ENCODE measurements around the gene MTARC2. TPM values are rescaled to one million over a fixed set of nuclear protein-coding genes. Genes with fewer than 3 reads are reported as not detected.

MTARC2 gene
- total and polyA plus RNA-seq, 2 experiments from 2014 or later: 1.9 to 4.8 TPM

- peak overlapping the region; percentile 90 for H2AFZ ChIP-seq
- WGBS, 2 experiments (ENCODE audit: low coverage in 1 of 2, low lambda C conversion rate in 2 of 2, missing lambda C conversion rate in 2 of 2): 25% methylated on average over 18 of the region's 18 CpGs
- no peaks in the 10 kb centered on the region for H3K4me1 ChIP-seq (ENCODE audit: insufficient read depth)
- no peaks in the 10 kb centered on the region for H3K9me2 ChIP-seq (ENCODE audit: insufficient read depth)
- H3F3A ChIP-seq (ENCODE audit: insufficient read depth): 0 out of 2 replicates have a peak, but pooled peaks cover 6% of the 10 kb centered on the region
- peak overlapping the region; percentile 80 for H3K4me3 ChIP-seq
- in situ Hi-C loops (cut with MboI): no loop called here
- H3K27ac ChIP-seq: no peak overlapping the region; the same call in 1 of the 2 replicates
- H3K4me2 ChIP-seq (ENCODE audit: unreplicated experiment): peak overlapping the region; percentile 93
- H3K36me3 ChIP-seq (ENCODE audit: low read depth): no peaks in the 10 kb centered on the region
- no peaks in the 10 kb centered on the region for H3K27me3 ChIP-seq (replicated peaks; ENCODE audit: insufficient read depth)
- H4K20me1 ChIP-seq (ENCODE audit: insufficient read depth): no peaks in the 10 kb centered on the region
- H3K79me2 ChIP-seq (ENCODE audit: insufficient read depth): no peaks in the 10 kb centered on the region; the same call in 1 of the 2 replicates
- no peaks in the 10 kb centered on the region for H3K9me3 ChIP-seq (ENCODE audit: low read depth)
- DNase-seq: no peak
- H3K9ac ChIP-seq: peak overlapping the region; percentile 76
- TF ChIP-seq EZH2phosphoT487 (IDR thresholded peaks at IDR 0.05; ENCODE audit: insufficient read depth, low read depth) (no peak), EZH2 (IDR thresholded peaks at IDR 0.05; ENCODE audit: insufficient read depth, poor library complexity, severe bottlenecking) (no peak)
Observed at GRCh38 chr1:220747437-220748088, 559 bp upstream of the MTARC2 start.

GRCh38 chr1:220748936-220749335 lies 814 bp downstream of the MTARC2 start:
- Histone ChIP-seq H3K4me3 (peak overlapping the region; percentile 80), H3F3A (ENCODE audit: insufficient read depth) (0 out of 2 replicates have a peak, but pooled peaks cover 6% of the 10 kb centered on the region), H3K9me2 (ENCODE audit: insufficient read depth) (no peaks in the 10 kb centered on the region), H3K36me3 (ENCODE audit: low read depth) (no peaks in the 10 kb centered on the region), H2AFZ (peak overlapping the region; percentile 90), H4K20me1 (ENCODE audit: insufficient read depth) (no peaks in the 10 kb centered on the region), H3K4me2 (ENCODE audit: unreplicated experiment) (peak overlapping the region; percentile 93), H3K4me1 (ENCODE audit: insufficient read depth) (no peaks in the 10 kb centered on the region), H3K9me3 (ENCODE audit: low read depth) (no peaks in the 10 kb centered on the region), H3K9ac (peak overlapping the region; percentile 76), H3K79me2 (ENCODE audit: insufficient read depth) (no peaks in the 10 kb centered on the region; the same call in 1 of the 2 replicates), H3K27me3 (replicated peaks; ENCODE audit: insufficient read depth) (no peaks in the 10 kb centered on the region), H3K27ac (no peak overlapping the region)
- TF ChIP-seq EZH2 (IDR thresholded peaks at IDR 0.05; ENCODE audit: insufficient read depth, poor library complexity, severe bottlenecking) (no peak), EZH2phosphoT487 (IDR thresholded peaks at IDR 0.05; ENCODE audit: insufficient read depth, low read depth) (no peak)
- WGBS, 2 experiments (ENCODE audit: low coverage in 1 of 2, low lambda C conversion rate in 2 of 2, missing lambda C conversion rate in 2 of 2): 7 to 10% methylated on average over 3 of the region's 3 CpGs
- DNase-seq: peak; percentile 10
- in situ Hi-C loops (cut with MboI): no loop called here

DNA sequence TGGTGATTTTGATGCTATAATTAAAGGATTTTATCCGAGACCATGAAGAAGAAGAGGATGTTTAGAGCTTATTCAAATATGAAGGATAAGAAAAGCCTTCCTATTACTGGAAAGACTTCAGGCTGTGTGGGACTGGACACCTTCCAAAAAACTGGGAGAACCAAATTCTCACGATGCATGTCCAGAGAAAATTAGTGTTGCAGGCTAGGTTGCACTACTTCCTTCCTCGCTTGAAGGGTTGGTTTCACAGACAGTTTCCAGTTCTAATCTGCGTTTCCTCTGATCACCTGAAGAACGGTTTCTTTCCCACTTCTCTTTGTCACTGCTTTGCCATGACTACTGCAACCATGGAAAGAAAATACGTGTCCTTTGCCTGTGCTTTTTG lies 2.0 kb downstream of the MTARC2 start:
- H3K79me2 ChIP-seq (ENCODE audit: insufficient read depth): no peaks in the 10 kb centered on the region; the same call in 1 of the 2 replicates
- H3K4me2 ChIP-seq (ENCODE audit: unreplicated experiment): no peak overlapping the region
- H3K27ac ChIP-seq: no peak overlapping the region
- H2AFZ ChIP-seq: no peak overlapping the region
- no peak overlapping the region for H3K9ac ChIP-seq
- H3K36me3 ChIP-seq (ENCODE audit: low read depth): no peaks in the 10 kb centered on the region
- DNase-seq: no peak
- TF ChIP-seq EZH2phosphoT487 (IDR thresholded peaks at IDR 0.05; ENCODE audit: insufficient read depth, low read depth) (no peak), EZH2 (IDR thresholded peaks at IDR 0.05; ENCODE audit: insufficient read depth, poor library complexity, severe bottlenecking) (no peak)
- H3K9me2 ChIP-seq (ENCODE audit: insufficient read depth): no peaks in the 10 kb centered on the region
- no peaks in the 10 kb centered on the region for H3K4me1 ChIP-seq (ENCODE audit: insufficient read depth)
- H3K27me3 ChIP-seq (replicated peaks; ENCODE audit: insufficient read depth): no peaks in the 10 kb centered on the region
- H3F3A ChIP-seq (ENCODE audit: insufficient read depth): 0 out of 2 replicates have a peak, but pooled peaks cover 6% of the 10 kb centered on the region
- no peaks in the 10 kb centered on the region for H4K20me1 ChIP-seq (ENCODE audit: insufficient read depth)
- H3K4me3 ChIP-seq: no peak overlapping the region
- H3K9me3 ChIP-seq (ENCODE audit: low read depth): no peaks in the 10 kb centered on the region
- 82 to 84% methylated on average over 6 of the region's 6 CpGs for WGBS, 2 experiments (ENCODE audit: low coverage in 1 of 2, low lambda C conversion rate in 2 of 2, missing lambda C conversion rate in 2 of 2)
- in situ Hi-C loops (cut with MboI): no loop called here

- in situ Hi-C loops (cut with MboI): no loop called here
- Histone ChIP-seq H2AFZ (no peak overlapping the region), H4K20me1 (ENCODE audit: insufficient read depth) (no peaks in the 10 kb centered on the region), H3K9me3 (ENCODE audit: low read depth) (no peaks in the 10 kb centered on the region), H3K4me2 (ENCODE audit: unreplicated experiment) (no peak overlapping the region), H3K27me3 (replicated peaks; ENCODE audit: insufficient read depth) (no peaks in the 10 kb centered on the region), H3K9me2 (ENCODE audit: insufficient read depth) (no peaks in the 10 kb centered on the region), H3K9ac (no peak overlapping the region), H3K36me3 (ENCODE audit: low read depth) (no peaks in the 10 kb centered on the region), H3F3A (ENCODE audit: insufficient read depth) (0 out of 2 replicates have a peak, but pooled peaks cover 6% of the 10 kb centered on the region), H3K27ac (no peak overlapping the region), H3K4me3 (no peak overlapping the region), H3K4me1 (ENCODE audit: insufficient read depth) (no peaks in the 10 kb centered on the region), H3K79me2 (ENCODE audit: insufficient read depth) (no peaks in the 10 kb centered on the region; the same call in 1 of the 2 replicates)
- no peak for TF ChIP-seq EZH2 (IDR thresholded peaks at IDR 0.05; ENCODE audit: insufficient read depth, poor library complexity, severe bottlenecking)
- TF ChIP-seq EZH2phosphoT487 (IDR thresholded peaks at IDR 0.05; ENCODE audit: insufficient read depth, low read depth): no peak
- no peak for DNase-seq
- WGBS, 2 experiments (ENCODE audit: low coverage in 1 of 2, low lambda C conversion rate in 2 of 2, missing lambda C conversion rate in 2 of 2): 84 to 100% methylated on average over 2 of the region's 2 CpGs
Observed at GRCh38 chr1:220751111-220751510, 3.0 kb downstream of the MTARC2 start.

Measured in GM23248 (cell line).